DMS 273 treated with DMSO at 0.1 percent for 48 hours (cell line): Measurements from ENCODE around the gene FER1L5.
"Not testable (repeated sequence)": the region's sequence is repeated elsewhere in the genome, so short reads cannot be mapped to it uniquely, and the experiment has no call there.

Experiments
- DNase-seq: peaks from one replicate; lab custom pipeline; 2025; lab: John Stamatoyannopoulos, UW

The FER1L5 gene

DNA sequence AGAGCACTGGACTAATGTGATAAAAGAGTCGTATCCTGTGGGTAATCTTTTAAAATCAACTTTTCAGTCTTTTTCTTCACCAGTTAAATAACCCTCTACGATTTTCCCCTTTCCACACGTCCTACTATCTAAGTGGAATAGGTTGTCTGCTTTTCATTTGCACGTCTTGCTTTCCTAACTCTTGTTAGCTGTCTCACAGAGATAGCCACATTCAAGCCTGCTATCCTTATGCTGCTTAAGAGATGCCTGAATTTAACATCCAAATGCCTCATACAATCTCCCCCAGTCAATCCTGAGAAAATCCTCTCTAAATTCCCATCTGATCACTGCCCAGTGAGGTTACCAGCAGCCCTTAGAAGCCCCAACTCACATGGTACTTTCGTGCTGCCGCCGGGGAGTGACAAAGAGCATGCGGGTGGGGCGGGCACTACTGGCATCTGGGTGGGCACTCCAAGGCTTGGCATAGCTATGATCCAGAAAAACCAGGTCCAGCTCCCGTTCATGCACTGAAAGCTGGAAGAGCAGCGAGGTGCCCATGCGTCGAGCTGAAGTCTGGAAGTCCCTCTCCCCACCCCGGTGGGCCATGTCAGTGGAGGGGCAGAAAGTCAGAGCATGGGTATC lies 5.9 kb upstream of the FER1L5 start:
- no peak for DNase-seq

DNA sequence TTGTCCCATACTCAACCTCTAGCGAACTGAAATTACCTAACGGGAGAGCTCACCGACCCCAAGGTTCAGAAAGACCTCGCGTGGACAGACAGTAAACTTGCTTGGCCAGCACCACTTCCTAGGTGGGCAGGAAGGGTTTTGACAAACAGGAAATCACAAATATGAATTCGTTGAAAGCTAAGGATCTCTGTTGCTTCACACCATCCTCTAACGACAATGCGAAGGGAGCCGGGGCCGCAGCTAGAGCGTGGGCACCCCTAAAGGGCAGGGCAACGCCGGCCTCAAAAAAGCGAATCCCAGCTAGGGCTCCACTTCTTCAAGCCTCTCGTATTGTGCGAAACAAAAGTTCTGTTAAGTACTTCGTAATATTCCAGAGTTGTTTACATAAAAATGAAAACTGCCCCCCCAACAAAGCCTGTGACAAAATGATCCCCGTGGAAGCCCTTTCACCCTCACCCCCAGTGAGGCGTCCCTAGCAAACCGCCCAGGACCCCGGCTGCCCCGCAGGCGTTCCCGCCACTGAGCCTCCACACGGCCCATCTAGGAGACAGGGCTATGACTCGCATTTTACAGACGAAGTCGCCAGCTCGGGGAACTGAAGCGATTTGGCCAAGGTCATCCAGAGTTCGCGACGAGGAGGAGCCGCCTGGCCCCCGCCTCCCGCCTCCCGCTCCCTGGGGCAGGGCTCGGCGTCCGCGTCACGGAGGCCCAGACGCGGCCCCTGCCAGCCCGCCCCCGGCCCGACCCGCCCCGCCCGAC lies 5.0 kb upstream of the FER1L5 start:
- DNase-seq: peak; percentile 57

DNA sequence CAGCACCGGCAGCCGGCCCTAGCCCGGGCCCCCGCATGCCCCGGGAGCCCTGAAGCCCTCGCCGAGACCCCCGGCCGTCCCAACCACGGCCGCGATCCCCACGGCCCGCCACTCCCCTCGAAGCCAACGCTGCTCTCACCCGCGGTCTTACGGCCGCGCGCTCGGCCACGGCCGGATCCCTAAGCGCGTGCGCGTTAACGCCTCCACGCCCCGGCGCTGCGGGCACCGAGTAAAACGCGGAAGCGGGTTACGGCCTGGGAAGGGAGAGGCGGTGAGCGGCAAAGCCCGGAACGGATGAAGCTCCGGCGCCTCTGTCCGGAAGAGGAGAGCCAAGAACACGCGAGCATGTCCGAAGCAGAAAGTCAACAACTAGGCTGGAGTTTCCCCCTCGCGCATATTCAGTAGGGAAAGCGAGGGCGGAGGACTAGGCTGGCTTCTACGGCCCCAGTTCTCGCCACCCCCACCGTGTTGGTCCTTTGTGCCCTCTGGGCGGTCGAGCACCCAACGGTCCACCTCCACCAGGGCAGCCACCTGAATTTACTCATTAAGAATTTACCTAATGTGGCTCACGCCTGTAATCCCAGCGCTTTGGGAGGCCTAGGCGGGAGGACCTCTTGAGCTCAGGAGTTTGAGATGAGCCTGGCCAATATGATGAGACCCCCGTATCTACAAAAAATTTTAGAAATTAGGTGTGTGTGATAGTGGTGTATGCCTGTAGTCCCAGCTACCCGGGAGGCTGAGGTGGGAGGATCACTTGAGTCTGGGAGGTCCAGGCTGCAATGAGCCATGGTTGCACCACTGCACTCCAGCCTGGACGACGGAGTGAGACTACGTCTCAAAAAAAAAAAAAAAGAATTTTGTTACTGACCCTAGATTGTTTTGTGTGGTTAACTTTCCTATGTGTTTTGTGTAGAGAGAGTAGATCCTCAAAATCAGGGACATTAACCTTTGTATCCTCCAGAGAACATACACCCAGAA lies 4.1 kb upstream of the FER1L5 start, which contains the start of gene KANSL3:
Gene KANSL3, minus strand, starts transcription at position 169 of the 978 bp plus-strand sequence. CDS start 1,177 bp downstream, outside the sequence.
- peak; percentile 54 for DNase-seq

DNA sequence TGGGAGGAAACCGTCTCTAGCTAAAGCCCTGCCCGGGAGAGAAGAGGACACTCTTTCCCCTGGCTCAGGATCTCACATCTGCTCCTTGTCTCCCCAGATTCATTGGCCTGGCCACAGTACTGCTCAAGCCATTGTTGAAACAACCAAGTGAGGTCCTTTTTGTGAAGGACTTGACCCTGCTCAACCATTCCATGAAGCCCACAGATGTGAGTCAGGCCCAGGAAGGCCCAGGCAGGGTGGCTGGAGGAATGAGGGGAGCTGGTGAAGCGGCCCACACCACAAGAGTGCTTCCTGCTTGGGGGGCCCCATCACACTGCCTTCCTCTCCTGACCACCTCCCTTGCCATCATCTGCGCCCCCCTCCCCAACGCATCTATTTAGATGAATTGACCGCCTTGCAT lies 5.1 kb downstream of the FER1L5 start:
- no peak for DNase-seq

DNA sequence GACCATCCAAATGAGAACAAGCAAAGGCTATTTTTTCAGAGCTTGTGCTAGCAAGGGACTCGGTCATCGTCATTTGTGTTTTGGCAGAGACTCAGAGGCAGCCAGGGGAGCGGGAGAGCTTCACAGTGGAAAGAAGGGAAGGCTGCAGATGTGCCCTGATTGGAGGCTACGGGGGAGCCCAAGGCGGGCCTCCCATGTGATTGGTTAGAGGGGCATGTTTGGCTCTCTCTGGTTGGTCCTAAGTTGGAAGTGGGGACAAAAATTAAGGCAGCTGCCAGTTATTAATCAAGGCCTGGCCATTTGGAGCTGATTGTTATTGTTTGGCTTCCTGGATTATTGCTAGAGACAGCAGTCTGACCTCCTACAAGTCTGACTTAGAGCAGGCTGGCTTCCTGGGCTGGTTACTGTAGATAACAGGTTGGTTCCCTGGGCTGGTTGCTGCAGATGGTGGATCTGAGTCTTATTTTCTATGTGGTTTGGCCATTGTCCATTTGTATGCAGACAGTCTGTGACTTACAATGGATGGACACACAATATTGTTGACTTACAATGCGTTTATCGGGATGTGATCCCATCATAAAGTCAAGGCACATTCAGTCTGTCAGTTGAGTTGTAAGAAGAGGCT lies 5.9 kb downstream of the FER1L5 start:
- no peak for DNase-seq

DNA sequence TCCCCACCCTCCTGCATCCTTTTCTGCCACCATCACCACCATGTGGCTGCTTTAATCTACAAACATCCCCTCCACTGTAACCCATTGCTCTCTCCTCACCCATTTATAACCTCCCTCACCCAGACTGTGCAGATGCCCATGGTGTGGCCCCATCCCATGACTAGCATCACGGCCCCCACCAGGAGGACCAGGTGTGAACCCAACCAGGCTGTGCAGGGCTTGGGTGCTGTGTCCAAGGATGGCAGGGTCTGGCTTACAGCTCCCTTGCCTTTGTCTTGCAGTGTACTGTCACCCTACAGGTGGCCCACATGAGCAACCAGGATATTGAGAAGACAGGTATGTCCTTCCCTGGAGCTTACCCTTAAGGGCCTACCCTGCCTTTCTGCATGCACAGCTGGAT lies 6.8 kb downstream of the FER1L5 start:
- no peak for DNase-seq

DNA sequence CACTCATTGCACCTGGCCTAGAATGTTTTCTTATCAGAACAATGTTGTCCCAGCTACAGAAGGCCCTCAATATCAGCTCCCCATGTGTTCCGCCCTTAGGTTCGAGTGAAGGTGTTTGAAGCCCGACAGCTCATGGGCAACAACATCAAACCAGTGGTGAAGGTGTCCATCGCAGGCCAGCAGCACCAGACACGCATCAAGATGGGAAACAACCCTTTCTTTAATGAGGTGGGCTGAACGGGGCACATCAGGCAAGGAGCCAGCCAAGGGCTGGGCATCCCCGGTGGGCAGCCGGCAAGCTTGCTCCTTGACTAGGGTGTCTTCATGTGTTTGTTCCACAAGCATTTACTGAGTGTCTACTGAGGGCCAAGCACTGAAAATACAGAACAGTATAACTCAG lies 9.2 kb downstream of the FER1L5 start:
- DNase-seq: no peak

DNA sequence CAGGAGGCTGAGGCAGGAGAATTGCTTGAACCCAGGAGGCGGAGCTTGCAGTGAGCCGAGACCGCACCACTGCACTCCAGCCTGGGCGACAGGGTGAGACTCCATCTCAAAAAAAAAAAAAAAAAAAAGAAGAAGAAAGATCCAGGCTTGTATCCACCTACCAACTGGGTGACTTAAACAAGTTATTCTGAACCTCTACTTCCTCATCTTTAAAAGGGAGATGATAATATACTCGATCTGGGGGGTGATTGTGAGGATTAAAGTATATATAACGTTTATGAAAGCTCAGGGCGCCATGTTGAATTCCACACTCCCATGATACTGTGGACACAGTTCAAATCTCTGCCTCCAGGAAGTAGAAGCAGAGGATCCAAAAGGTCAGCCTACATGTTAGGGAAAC lies 12.2 kb downstream of the FER1L5 start:
- DNase-seq: not testable (repeated sequence)

DNA sequence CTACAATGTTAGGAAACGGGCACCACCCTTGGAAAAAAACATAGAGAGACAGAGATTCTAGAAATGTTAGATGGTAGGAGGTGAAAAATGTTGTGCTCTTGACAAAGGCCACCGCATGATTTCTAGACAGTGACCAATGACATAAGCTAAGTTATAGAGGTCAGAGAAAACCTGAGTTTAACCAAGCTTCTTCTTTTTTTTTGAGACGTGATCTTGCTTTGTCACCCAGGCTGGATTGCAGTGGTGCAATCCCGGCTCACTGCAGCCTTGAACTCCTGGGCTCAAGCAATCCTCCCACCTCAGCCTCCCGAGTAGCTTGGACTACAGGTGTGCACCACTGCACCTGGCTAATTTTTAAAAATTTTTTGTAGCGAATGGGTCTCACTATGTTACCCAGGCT lies 13.0 kb downstream of the FER1L5 start:
- DNase-seq: no peak

DNA sequence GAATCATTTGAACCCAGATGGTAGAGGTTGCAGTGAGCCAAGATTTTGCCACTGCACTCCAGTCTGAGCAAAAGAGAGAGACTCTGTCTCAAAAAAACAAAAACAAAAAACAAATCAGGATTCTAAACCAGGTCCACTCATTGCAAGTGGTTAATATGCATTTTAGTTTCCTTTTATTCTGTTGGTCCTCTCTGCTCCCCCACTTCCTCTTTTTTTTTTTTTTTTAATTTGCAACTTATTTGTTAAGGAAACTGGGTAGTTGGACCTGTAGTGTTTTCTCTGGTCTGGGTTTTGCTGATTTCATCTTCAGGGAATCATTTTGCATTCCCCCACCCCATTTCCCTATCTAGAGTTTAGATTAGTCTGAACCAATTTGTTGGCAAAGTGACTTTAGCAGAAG lies 14.0 kb downstream of the FER1L5 start:
- no peak for DNase-seq

DNA sequence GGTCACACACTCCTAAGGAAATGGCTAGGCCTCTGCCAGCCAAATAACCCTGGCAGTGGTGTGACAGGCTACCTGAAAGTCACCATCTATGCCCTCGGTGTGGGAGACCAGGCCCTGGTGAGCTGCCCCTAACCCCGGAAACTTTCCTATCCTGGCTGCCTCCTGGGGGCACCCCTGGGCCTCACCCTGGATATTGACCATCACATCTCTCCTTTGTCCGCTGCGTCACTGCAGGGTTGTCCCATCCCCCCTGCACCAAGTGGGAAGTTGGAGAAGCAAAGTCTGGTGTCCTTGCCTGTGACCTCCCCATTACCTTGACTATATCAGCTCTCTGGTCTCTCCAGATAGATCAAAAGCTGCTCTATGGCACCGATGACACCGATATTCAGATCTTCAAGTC lies 18.8 kb downstream of the FER1L5 start:
- no peak for DNase-seq

DNA sequence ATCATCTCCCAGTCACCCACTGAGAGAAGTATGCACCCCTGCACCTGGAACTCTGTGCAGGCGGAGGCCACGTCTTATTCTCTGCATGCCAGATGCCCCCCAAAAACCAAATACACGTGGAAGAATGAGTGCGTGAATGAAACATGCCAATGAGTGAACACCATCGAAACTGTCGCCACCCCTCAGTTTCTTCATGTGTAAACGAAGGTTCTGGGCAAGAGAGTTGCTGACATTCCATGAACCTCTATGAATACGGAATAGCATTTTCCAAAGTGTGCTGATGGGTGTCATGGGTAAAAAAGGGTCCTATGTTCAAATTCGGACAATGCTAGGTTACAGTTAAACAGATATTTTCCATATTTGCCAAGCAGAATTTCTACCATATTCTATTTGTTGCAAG lies 19.8 kb downstream of the FER1L5 start:
- no peak for DNase-seq

DNA sequence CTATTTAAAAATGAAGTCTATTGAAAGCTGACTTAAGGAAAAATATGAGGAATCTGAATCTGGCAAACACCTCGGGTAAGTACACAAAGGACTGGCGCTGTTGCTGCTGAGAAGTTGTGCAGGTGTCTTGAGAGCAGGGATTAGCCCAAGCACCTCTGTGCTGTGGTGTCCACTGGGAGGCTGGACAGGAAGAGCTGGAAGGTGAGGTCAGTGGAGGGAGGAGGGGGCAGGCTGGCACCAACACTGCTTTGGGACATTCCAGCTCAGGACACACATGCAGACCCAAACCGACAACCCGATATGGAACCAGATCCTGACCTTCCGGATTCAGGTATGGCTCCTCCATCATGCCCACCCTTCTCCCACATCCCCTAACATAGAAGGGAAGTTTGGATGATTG lies 20.6 kb downstream of the FER1L5 start:
- DNase-seq: no peak

DNA sequence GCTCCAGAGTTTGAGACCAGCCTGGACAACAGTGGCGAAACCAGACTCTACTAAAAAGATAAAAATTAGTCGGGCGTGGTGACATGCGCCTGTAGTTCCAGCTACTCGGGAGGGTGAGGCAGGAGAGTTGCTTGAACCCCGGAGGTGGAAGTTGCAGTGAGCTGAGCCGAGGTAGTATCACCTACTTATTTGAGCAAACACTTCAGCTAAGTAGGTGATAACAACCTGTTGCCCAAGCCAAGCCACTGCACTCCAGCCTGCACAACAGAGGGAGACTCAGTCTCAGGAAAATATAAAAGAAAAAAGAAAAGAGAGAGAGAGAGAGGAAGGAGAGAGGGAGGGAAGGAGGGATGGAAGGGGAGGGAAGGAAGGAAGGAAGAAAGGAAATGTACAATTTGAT lies 21.3 kb downstream of the FER1L5 start:
- no peak for DNase-seq

DNA sequence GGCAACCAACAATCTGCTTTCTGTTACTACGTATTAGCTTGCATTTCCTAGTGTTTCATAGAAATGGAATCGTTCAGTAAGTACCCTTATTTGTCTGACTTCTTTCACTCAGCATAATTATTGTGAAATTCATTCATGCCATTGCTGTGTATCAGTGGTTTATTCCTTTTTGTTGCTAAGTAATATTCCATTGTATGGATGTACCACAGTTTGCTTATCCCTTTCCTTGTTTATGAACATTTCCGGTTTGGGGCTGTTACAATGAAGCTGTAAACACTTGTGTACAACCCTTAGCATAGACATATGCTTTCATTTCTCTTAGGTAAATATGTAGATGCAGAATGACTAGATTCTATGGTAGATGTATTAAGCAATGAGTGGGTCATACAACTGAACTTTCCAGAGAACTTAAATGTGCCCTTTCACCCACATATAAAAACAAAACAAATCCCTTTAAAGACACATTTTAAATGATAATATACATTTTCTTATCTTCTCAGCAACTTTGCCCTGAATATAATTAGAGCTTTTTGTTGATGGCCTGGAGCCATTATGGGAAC lies 21.9 kb downstream of the FER1L5 start:
- no peak for DNase-seq

DNA sequence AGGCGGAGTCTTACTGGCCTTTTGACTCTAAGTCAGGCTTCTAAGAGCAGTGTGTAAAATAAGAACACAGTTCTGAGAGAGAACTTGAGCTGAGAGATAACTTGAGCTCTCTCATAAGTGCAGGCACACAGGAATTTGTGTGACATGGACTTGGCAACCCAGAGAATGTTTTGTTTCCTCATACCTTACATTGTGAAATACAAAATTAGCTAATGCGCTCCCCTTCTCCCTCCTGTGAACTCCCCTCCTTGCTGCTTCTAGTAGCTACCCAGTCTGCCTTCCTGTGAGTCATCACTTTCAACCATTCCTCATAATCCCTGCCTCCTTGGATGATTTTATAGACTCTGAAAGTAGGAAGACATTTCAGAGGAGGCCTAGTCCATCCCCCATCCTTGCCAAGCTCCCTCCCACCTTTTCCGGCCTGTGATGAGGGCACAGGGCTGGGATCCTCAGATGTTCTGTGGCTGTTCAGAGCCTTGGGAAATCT lies 22.6 kb downstream of the FER1L5 start:
- DNase-seq: no peak

DNA sequence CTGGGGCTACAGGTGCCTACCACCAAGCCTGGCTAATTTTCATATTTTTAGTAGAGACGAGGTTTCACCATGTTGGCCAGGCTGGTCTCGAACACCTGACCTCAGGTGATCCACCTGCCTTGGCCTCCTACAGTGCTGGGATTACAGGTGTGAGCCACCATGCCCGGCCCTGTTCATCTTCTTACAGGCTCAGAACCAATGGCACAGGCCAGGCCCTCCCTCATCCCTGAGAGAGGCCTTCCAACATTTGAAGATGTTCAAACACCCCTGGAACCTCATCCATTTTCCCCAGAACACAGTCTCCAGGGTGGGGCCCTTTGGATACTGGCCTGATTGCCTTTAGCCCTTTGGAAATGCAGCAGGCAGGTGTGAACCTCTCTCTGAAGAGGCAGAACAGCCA lies 23.2 kb downstream of the FER1L5 start:
- DNase-seq: not testable (repeated sequence)

DNA sequence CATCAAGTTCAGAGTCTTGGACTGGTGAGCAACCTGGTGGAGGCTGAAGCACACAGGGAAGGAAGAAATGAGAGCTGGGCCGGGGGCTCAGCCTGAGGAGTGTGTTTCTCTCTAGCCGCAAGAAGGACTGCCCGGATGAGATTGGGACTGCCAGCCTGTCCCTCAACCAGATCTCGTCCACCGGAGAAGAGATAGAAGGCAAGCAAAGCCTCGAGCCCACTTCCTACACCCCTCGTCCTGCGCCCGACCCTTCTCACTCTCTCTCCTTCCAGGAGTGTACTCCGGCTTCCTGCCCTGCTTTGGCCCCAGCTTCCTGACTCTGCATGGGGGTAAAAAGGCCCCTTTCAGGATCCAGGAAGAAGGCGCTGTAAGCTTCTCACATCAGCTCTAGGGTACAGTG lies 26.2 kb downstream of the FER1L5 start:
- no peak for DNase-seq

DNA sequence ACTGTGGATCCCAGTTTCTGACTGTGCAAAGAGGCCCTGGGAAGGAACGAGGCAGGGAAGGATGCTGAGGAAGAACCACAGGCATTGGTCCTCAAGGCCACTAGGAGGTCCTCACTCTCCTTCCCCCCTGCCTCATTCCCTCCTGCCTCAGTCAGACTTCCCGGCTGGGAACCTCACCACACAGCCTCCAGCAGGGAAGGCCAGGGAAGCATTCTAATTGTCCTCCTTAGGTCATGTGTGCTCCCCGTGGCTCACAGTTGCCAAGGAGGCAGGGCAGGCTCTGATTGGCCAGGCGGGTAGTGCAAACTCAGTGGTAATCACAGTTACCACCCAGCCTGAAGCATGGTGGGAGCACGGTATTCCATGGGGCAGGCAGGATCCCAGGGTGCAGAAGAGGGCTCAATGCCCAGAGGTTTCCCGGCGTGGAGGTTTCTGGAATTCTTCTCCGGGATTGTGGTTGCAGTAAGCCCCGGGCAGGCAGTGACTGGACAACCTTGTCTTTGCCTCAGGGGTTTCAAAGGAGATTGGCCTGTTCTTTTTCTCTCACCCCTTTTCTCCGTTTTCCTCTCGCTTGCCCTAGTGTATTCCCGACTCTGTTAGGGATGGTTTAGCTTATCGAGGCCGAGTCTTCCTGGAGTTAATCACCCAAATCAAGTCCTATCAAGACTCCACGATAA lies 27.1 kb downstream of the FER1L5 start:
- DNase-seq: no peak

DNA sequence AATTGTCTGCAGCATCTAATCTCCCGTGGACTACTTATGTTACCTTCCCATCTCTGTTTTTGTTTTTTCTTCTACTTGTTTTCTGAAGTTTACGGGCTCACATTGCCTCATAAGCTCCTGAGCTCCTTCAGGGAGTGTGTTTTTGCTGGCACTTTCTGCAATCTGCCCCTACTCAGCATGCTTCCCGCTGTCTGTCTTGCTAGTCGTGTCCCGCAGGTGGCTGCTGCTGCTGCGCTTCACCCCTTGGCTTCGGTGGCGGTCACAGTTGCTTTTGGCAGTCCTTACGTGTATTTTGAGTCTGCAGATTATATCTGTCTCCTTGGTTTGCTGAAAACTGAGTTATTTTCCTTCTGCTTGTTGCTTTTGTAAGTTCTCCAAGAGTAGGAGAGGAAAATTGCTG lies 37.3 kb downstream of the FER1L5 start:
- DNase-seq: no peak

DNA sequence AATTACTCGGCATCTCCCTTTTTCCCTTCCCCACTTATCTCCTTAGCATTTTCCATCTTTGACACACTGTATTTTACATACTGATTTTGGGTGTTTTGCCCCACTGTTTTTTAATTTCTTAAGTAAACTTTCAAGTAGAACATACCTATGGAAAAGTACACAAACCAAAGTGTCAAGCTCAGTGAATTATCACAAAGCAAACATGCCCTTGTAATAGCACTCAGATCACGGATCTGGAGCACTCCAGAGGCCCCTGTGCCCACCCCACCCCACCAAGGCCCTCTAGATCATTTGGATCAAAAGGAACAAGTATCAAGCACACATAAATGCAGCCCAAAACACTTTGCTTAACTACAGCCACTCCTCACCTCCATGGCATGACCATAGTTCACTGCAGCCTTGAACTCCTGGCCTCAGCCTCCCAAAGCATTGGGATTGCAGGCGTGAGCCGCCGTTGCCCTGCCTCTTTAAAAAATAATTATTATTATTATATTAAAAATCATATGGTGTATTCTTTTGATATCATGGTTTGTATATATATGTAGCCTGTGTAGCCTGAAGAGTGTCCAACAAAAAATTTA lies 38.1 kb downstream of the FER1L5 start:
- no peak for DNase-seq
